Measurements from ENCODE around the gene CACNA1H. TPM values are rescaled to one million over a fixed set of nuclear protein-coding genes. Genes with fewer than 3 reads are reported as not detected.

The CACNA1H gene
- polyA plus RNA-seq, 1 donor, result 9.8 TPM

DNA sequence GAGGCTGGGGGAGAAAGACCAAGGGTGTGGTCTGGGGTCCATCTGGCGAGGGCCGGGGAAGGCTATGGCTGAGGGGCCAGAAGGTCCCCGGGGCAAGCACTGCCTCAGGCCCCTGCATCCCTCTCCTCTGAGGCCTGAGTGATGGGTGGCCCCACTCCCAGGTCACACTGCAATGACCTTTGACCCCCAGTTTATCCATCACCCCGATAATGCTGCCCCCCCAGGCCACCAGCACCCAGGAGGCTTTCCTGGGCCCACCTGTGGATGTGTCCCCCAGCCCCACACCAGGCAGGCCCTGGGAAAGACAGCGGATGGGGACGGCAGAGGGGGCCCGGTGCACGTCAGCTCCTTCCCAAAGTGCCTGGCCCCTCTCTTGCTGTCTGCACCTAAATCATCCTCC is 22.5 kb upstream of the CACNA1H start:
- H3K9me3 ChIP-seq (ENCODE audit: control insufficient read depth, low read depth, low read length), result peaks cover 6% of the 10 kb centered on the region
- no peak overlapping the region for H3K4me3 ChIP-seq (ENCODE audit: low read length)
- DNase-seq, result no peak
- peaks cover 7% of the 10 kb centered on the region for H3K27me3 ChIP-seq (ENCODE audit: control insufficient read depth, insufficient read depth, low read length)
- no peaks in the 10 kb centered on the region for H3K36me3 ChIP-seq (ENCODE audit: control insufficient read depth, insufficient read depth, low read length)
- WGBS (ENCODE audit: insufficient coverage, low lambda C conversion rate), result no CpG with 5 or more reads among the region's 8 CpGs
- H3K27ac ChIP-seq (ENCODE audit: low read length), result no peak overlapping the region
- H3K4me1 ChIP-seq (ENCODE audit: control insufficient read depth, insufficient read depth, low read length), result peaks cover 7% of the 10 kb centered on the region

DNA sequence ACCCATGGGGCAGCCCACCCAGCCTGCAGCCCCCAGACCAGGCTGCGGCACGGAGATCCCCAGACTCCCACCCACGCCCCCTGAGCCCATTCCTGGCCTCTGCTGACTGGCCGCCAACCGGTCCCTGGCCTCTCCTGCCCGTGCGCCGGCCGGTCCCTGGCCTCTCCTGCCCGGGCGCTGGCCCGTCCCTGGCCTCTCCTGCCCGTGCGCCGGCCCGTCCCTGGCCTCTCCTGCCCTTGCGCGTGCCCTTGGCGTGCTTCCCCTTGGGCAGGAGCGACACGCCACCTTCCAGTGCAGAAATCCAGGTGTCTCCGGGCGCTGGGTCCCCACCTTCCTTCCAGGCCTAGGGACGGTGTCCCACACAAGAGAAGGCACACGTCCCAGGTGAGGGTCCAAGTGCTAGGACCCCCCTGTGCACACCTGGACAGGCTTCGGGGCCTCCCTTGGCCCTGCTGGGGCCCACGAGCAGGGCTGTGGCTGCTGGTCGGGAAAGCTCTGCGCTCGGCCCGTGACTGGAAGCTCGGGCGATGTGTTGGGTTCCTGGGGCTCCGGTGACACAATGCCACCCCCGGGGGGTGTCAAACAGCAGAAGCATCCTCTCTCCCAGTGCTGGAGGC is 21.4 kb upstream of the CACNA1H start:
- no peak for DNase-seq
- H3K36me3 ChIP-seq (ENCODE audit: control insufficient read depth, insufficient read depth, low read length), result no peaks in the 10 kb centered on the region

DNA sequence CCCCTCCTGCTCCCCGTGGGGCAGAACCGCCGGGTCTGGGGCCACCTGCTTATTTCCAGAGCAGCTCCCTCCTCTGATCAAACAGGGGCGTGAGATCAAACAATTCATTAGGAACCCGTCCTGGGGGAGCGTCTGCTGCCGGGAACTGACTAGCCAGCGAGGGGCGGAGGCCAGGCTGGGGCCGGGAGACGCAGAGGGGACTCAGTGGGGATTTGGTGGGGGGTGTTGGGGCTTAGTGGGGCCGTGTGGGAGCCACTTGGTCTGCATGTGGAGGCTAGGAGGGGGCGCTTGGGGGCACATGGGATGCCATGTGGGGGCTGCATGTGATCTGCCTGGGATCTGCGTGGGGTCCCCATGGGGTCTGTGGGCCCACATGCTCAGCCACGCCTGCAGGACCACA is 20.5 kb upstream of the CACNA1H start:
- Histone ChIP-seq H3K27ac (ENCODE audit: low read length) (no peak overlapping the region), H3K27me3 (ENCODE audit: control insufficient read depth, insufficient read depth, low read length) (peaks cover 5% of the 10 kb centered on the region), H3K4me1 (ENCODE audit: control insufficient read depth, insufficient read depth, low read length) (peaks cover 6% of the 10 kb centered on the region), H3K36me3 (ENCODE audit: control insufficient read depth, insufficient read depth, low read length) (no peaks in the 10 kb centered on the region), H3K9me3 (ENCODE audit: control insufficient read depth, low read depth, low read length) (peaks cover 6% of the 10 kb centered on the region), H3K4me3 (ENCODE audit: low read length) (no peak overlapping the region)
- no CpG with 5 or more reads among the region's 15 CpGs for WGBS (ENCODE audit: insufficient coverage, low lambda C conversion rate)
- DNase-seq, result no peak

More for the DNA sequence above, 21.4 kb upstream of the CACNA1H start:
- Histone ChIP-seq H3K4me1 (ENCODE audit: control insufficient read depth, insufficient read depth, low read length) (peaks cover 6% of the 10 kb centered on the region), H3K27me3 (ENCODE audit: control insufficient read depth, insufficient read depth, low read length) (peaks cover 10% of the 10 kb centered on the region), H3K4me3 (ENCODE audit: low read length) (no peak overlapping the region), H3K27ac (ENCODE audit: low read length) (no peak overlapping the region), H3K9me3 (ENCODE audit: control insufficient read depth, low read depth, low read length) (peaks cover 6% of the 10 kb centered on the region)
- no CpG with 5 or more reads among the region's 35 CpGs for WGBS (ENCODE audit: insufficient coverage, low lambda C conversion rate)

DNA sequence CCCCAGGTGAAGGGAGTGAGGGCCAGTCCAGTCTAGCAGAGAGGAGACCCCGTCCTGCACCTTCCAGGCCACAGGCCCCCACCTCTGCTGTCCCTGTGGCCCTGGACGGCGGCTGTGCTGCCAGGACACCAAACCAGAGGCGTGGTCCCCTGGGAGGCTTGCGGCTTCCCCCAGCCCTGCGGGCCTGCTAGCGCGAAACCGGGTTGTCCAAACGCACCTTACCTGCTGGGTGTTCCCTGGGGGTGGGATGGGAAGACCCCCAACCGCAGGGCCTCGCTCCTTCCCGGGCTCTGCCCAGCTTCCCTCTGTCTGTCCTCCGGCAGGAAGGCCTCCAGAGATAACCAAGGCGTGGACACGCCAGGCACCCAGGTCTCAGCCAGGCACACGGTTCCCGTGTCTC is 19.6 kb upstream of the CACNA1H start:
- WGBS (ENCODE audit: insufficient coverage, low lambda C conversion rate), result no CpG with 5 or more reads among the region's 18 CpGs
- peaks cover 5% of the 10 kb centered on the region for H3K27me3 ChIP-seq (ENCODE audit: control insufficient read depth, insufficient read depth, low read length)

DNA sequence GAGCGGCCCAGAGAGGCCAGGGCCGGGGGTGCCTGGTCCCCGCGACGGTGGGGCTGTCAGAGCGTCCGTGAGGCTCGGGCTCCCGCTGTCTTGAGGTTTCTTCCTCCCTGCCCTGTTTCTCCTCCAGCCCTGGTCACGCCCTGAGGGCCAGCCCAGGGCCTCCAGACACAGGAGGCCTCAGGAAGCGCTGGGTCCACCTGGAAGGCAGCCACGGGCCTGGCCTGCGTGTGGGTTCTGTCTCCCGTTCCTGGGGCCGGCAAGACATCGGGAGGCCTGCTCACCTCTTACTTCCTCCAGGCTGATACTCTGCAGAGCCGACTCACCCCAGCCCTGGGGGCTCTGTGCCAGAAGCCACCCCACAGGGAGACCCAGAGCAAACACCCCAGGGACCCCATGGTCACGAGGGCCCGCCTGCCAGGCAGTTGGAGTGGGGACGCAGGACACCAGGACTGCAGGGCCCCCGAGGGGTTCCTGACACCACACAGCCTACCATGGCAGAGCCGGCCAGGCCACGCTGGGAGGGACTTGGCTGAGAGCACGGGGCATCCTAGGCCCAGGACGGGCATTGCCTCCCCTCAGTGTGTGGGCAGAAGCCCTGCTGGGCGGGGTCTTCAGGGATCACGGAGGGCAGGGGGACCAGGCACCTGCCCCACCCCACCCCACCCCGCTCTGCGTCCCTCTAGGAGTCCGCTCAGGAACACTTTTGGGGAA is 18.9 kb upstream of the CACNA1H start:
- Histone ChIP-seq H3K36me3 (ENCODE audit: control insufficient read depth, insufficient read depth, low read length) (no peaks in the 10 kb centered on the region), H3K9me3 (ENCODE audit: control insufficient read depth, low read depth, low read length) (peaks cover 6% of the 10 kb centered on the region), H3K27me3 (ENCODE audit: control insufficient read depth, insufficient read depth, low read length) (peaks cover 5% of the 10 kb centered on the region), H3K27ac (ENCODE audit: low read length) (no peak overlapping the region), H3K4me1 (ENCODE audit: control insufficient read depth, insufficient read depth, low read length) (peaks cover 6% of the 10 kb centered on the region), H3K4me3 (ENCODE audit: low read length) (no peak overlapping the region)
- WGBS (ENCODE audit: insufficient coverage, low lambda C conversion rate), result no CpG with 5 or more reads among the region's 30 CpGs
- DNase-seq, result no peak

More for the DNA sequence above, 19.6 kb upstream of the CACNA1H start:
- H3K27ac ChIP-seq (ENCODE audit: low read length), result no peak overlapping the region
- H3K9me3 ChIP-seq (ENCODE audit: control insufficient read depth, low read depth, low read length), result peaks cover 6% of the 10 kb centered on the region
- DNase-seq, result no peak
- peaks cover 6% of the 10 kb centered on the region for H3K4me1 ChIP-seq (ENCODE audit: control insufficient read depth, insufficient read depth, low read length)
- no peaks in the 10 kb centered on the region for H3K36me3 ChIP-seq (ENCODE audit: control insufficient read depth, insufficient read depth, low read length)
- no peak overlapping the region for H3K4me3 ChIP-seq (ENCODE audit: low read length)

DNA sequence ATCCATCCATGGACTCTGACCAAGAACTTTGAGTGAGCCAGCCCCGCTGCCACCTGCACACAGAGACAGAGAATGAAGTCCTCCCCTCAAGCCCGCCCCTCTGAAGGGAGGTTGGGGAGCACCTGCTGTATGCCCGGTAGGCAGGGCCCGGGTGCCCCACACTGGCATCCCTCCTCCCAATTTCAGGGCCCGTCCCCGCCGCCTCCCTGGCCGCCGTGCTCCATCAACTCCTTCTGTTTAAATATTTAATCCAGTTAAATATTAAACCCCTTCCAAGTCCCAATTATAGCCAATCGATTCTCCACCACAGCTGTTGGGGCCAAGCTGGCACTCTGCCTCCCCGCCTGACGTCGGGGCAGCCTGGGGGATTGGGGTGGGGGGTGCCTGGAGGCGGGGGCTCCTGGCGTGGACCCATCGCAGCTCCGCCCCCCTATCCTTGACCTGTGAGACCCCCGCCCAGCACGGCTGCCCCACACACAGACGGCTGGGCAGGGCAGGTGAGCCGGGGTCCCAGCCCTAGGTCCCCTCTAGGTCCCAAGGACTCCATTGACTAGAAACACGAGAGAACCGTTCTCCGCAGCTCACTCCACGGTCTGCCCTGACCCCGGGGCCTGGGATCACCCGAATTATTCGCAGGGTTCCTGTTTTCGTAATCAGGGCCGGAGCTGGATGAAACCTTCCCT is 18.0 kb upstream of the CACNA1H start:
- Histone ChIP-seq H3K36me3 (ENCODE audit: control insufficient read depth, insufficient read depth, low read length) (no peaks in the 10 kb centered on the region), H3K27ac (ENCODE audit: low read length) (no peak overlapping the region), H3K9me3 (ENCODE audit: control insufficient read depth, low read depth, low read length) (peaks cover under 1% of the 10 kb centered on the region), H3K27me3 (ENCODE audit: control insufficient read depth, insufficient read depth, low read length) (peaks cover 5% of the 10 kb centered on the region), H3K4me3 (ENCODE audit: low read length) (no peak overlapping the region), H3K4me1 (ENCODE audit: control insufficient read depth, insufficient read depth, low read length) (peaks cover 6% of the 10 kb centered on the region)
- no CpG with 5 or more reads among the region's 30 CpGs for WGBS (ENCODE audit: insufficient coverage, low lambda C conversion rate)
- peak in 1 of 2 donors; percentile 27 for DNase-seq

DNA sequence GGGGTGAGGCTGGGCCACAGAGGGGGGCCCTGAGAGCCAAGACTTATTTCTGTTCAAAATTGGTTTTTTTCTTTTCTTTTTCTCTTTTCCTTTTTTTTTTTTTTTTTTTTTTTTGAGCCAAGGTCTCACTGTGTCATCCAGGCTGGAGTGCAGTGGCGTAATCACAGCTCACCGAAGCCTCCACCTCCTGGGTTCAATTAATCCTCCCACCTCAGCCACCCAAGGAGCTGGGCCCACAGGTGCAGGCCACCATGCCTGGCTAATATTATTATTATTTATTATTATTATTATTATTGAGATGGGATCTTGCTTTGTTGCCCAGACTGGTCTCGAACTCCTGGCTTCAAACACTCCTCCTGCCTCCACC is 17.5 kb upstream of the CACNA1H start:
- no CpG with 5 or more reads among the region's 3 CpGs for WGBS (ENCODE audit: insufficient coverage, low lambda C conversion rate)
- H3K36me3 ChIP-seq (ENCODE audit: control insufficient read depth, insufficient read depth, low read length), result no peaks in the 10 kb centered on the region
- no peaks in the 10 kb centered on the region for H3K9me3 ChIP-seq (ENCODE audit: control insufficient read depth, low read depth, low read length)
- H3K27ac ChIP-seq (ENCODE audit: low read length), result no peak overlapping the region
- peaks cover 5% of the 10 kb centered on the region for H3K27me3 ChIP-seq (ENCODE audit: control insufficient read depth, insufficient read depth, low read length)
- peaks cover 6% of the 10 kb centered on the region for H3K4me1 ChIP-seq (ENCODE audit: control insufficient read depth, insufficient read depth, low read length)
- H3K4me3 ChIP-seq (ENCODE audit: low read length), result no peak overlapping the region
- no peak for DNase-seq

DNA sequence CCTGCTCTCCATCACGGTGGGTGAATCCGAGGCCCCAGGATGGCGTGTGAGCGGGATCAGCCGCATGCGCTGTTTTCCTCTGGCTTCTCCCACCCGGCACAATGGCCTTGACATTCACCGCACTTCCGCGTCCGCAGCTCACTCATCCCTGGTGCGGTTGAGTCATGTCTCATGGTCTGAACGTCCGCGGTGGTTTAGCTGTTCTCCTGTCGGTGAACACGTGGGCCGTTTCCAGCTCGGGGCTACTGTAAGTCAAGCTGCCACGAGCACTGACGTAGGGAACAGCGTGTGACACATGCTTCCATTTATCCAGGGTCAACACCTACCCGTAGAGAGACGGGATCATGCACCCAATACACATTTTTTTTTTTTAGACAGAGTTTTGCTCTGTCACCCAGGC is 15.3 kb upstream of the CACNA1H start:
- no peak for DNase-seq
- Histone ChIP-seq H3K27ac (ENCODE audit: low read length) (no peak overlapping the region), H3K27me3 (ENCODE audit: control insufficient read depth, insufficient read depth, low read length) (peaks cover 5% of the 10 kb centered on the region), H3K9me3 (ENCODE audit: control insufficient read depth, low read depth, low read length) (no peaks in the 10 kb centered on the region), H3K4me1 (ENCODE audit: control insufficient read depth, insufficient read depth, low read length) (peaks cover 6% of the 10 kb centered on the region), H3K36me3 (ENCODE audit: control insufficient read depth, insufficient read depth, low read length) (no peaks in the 10 kb centered on the region), H3K4me3 (ENCODE audit: low read length) (no peak overlapping the region)
- no CpG with 5 or more reads among the region's 24 CpGs for WGBS (ENCODE audit: insufficient coverage, low lambda C conversion rate)

DNA sequence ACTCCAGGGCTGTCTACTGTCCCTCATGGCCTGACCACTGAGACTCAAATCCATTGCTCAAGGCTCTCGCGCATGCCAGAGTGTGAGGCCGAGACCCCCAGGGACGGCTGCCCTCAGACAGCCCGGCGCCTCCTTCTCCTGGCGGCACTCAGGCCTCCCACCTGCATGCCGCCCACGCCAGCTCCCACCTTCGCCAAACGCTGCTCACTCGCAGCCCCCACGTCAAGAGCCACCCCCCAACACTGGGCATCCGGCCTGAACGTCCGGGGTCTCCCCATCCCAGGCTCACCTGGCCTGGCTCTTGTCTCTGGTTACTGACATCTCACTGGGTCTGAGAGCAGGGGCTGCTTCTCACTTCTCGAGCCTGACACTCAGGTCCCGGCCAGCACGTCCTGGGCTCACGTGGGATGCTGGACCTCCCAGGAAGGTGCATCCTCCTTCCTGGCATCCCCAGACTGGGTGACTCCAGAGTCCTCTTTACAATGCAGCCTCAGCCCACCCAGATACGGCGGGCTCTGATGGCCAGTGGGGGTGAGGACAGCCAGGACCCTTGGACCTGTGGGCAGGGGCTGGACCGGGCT is 12.2 kb upstream of the CACNA1H start:
- peaks cover 4% of the 10 kb centered on the region for H3K4me1 ChIP-seq (ENCODE audit: control insufficient read depth, insufficient read depth, low read length)
- no peak for DNase-seq
- no peak overlapping the region for H3K4me3 ChIP-seq (ENCODE audit: low read length)
- no peaks in the 10 kb centered on the region for H3K9me3 ChIP-seq (ENCODE audit: control insufficient read depth, low read depth, low read length)
- H3K36me3 ChIP-seq (ENCODE audit: control insufficient read depth, insufficient read depth, low read length), result no peaks in the 10 kb centered on the region
- WGBS (ENCODE audit: insufficient coverage, low lambda C conversion rate), result no CpG with 5 or more reads among the region's 23 CpGs
- peaks cover 5% of the 10 kb centered on the region for H3K27me3 ChIP-seq (ENCODE audit: control insufficient read depth, insufficient read depth, low read length)
- H3K27ac ChIP-seq (ENCODE audit: low read length), result no peak overlapping the region

DNA sequence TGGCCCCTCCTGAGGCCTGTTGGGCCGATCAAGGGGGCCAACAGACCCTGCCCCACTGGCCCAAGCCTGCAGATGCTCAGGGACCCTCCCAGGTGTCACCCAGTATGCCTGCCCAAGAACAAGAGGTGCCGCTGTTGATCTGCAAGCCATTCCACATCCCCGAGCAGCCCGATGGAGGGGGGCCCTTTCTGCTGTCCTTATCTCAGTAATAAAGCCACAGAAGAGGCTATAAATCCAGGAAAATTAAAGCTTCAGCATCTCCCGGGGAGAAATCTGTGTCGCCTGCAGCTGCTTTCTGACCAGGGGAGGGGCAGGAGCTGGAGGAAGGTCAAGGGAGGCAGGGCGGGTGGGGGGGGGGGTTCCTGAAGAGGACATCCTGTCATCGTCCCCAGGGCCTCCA is 11.7 kb upstream of the CACNA1H start:
- Histone ChIP-seq H3K27me3 (ENCODE audit: control insufficient read depth, insufficient read depth, low read length) (peaks cover 3% of the 10 kb centered on the region), H3K4me3 (ENCODE audit: low read length) (no peak overlapping the region), H3K36me3 (ENCODE audit: control insufficient read depth, insufficient read depth, low read length) (no peaks in the 10 kb centered on the region), H3K4me1 (ENCODE audit: control insufficient read depth, insufficient read depth, low read length) (peaks cover under 1% of the 10 kb centered on the region), H3K27ac (ENCODE audit: low read length) (no peak overlapping the region), H3K9me3 (ENCODE audit: control insufficient read depth, low read depth, low read length) (no peaks in the 10 kb centered on the region)
- no CpG with 5 or more reads among the region's 8 CpGs for WGBS (ENCODE audit: insufficient coverage, low lambda C conversion rate)
- no peak for DNase-seq
